Measurements from ENCODE around the gene OR2T3.
"Not testable (repeated sequence)": the region's sequence is repeated elsewhere in the genome, so short reads cannot be mapped to it uniquely, and the experiment has no call there.

- TF ChIP-seq, protein P1, sequence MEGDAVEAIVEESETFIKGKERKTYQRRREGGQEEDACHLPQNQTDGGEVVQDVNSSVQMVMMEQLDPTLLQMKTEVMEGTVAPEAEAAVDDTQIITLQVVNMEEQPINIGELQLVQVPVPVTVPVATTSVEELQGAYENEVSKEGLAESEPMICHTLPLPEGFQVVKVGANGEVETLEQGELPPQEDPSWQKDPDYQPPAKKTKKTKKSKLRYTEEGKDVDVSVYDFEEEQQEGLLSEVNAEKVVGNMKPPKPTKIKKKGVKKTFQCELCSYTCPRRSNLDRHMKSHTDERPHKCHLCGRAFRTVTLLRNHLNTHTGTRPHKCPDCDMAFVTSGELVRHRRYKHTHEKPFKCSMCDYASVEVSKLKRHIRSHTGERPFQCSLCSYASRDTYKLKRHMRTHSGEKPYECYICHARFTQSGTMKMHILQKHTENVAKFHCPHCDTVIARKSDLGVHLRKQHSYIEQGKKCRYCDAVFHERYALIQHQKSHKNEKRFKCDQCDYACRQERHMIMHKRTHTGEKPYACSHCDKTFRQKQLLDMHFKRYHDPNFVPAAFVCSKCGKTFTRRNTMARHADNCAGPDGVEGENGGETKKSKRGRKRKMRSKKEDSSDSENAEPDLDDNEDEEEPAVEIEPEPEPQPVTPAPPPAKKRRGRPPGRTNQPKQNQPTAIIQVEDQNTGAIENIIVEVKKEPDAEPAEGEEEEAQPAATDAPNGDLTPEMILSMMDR (conservative IDR thresholded peaks at IDR 0.05; ENCODE audit: low read length), result not testable (repeated sequence)
- not testable (repeated sequence) for TF ChIP-seq EZH2phosphoT487 (IDR thresholded peaks at IDR 0.05; ENCODE audit: borderline replicate concordance)
Observed at GRCh38 chr1:248453619-248454018, 19.5 kb upstream of the OR2T3 start.
